Spinal cord (tissue), 10 donors: ENCODE measurements around the gene CACNG6. TPM values are rescaled to one million over a fixed set of nuclear protein-coding genes. Genes with fewer than 3 reads are reported as not detected.

Experiments used
- DNase-seq, 6 donors: peaks; one replicate each; pipeline versions ENCODE4 v3.0.0 to v3.0.0-alpha.2; 2013 to 2015; ENCODE audit warnings: low spot score in 6 of 6, low read depth in 4 of 6
- H3K27ac ChIP-seq: one replicate; pipeline ENCODE4 v1.5.1; 2013; ENCODE audit warnings: low read depth, low read length, control low read depth
- H3K27me3 ChIP-seq: one replicate; pipeline ENCODE4 v1.6.1; 2013; ENCODE audit warnings: low read length; ENCODE audit not compliant: control insufficient read depth, insufficient read depth
- H3K36me3 ChIP-seq: one replicate; pipeline ENCODE4 v1.6.1; 2013; ENCODE audit warnings: low read length; ENCODE audit not compliant: control insufficient read depth, insufficient read depth
- H3K4me1 ChIP-seq: one replicate; pipeline ENCODE4 v1.6.1; 2013; ENCODE audit warnings: low read length; ENCODE audit not compliant: control insufficient read depth, insufficient read depth
- H3K4me3 ChIP-seq: one replicate; pipeline ENCODE4 v1.5.1; 2013; ENCODE audit warnings: low read depth, low read length, control low read depth
- H3K9me3 ChIP-seq: one replicate; pipeline ENCODE4 v1.6.1; 2013; ENCODE audit warnings: low read length; ENCODE audit not compliant: control insufficient read depth, insufficient read depth
- WGBS: methylation state at CpG from one replicate; pipeline ENCODE4 v1.1.5; 2013; ENCODE audit warnings: missing lambda C conversion rate; ENCODE audit not compliant: insufficient coverage; 5-methylcytosine and 5-hydroxymethylcytosine counted together
- polyA plus RNA-seq, 2 donors: library from polyadenylated mRNA; unstranded; fragments of 120-200 nt; gene quantifications; one replicate each; pipeline ENCODE4 v1.2.1, GENCODE V29; 2013; ENCODE audit not compliant: insufficient read length in 2 of 2
- total RNA-seq, 2 donors: library from RNA; depleted of rRNA in 1 of 2; stranded (reverse); fragments of 120-200 nt in 1 of 2; fragments of >200 nt in 1 of 2; gene quantifications; one replicate each; pipeline versions ENCODE4 v1.2.3 to v1.2.4, GENCODE V29; 2013 to 2014
- donor health status: healthy.

CACNG6 gene
- total and polyA plus RNA-seq, 4 donors: 0.20 to 2.4 (median 1.6) TPM

GRCh38 chr19:53982001-53982451, 9.4 kb upstream of the CACNG6 start:
- Histone ChIP-seq H3K4me3 (no peak overlapping the region), H3K9me3 (no peaks in the 10 kb centered on the region), H3K4me1 (peaks cover 32% of the 10 kb centered on the region), H3K36me3 (no peaks in the 10 kb centered on the region), H3K27ac (no peak overlapping the region), H3K27me3 (peaks cover 30% of the 10 kb centered on the region)
- 3% methylated on average over 58 of the region's 62 CpGs for WGBS
- DNase-seq: peak in 2 of 6 donors; percentile 34 to 41

GRCh38 chr19:53982611-53983010, 8.8 kb upstream of the CACNG6 start:
- no peak overlapping the region for H3K27ac ChIP-seq
- peaks cover 31% of the 10 kb centered on the region for H3K4me1 ChIP-seq
- no peaks in the 10 kb centered on the region for H3K9me3 ChIP-seq
- under 1% methylated on average over 39 of the region's 61 CpGs for WGBS
- DNase-seq: peak in 2 of 6 donors; percentile 69 to 75
- no peaks in the 10 kb centered on the region for H3K36me3 ChIP-seq
- peaks cover 30% of the 10 kb centered on the region for H3K27me3 ChIP-seq
- no peak overlapping the region for H3K4me3 ChIP-seq

DNA sequence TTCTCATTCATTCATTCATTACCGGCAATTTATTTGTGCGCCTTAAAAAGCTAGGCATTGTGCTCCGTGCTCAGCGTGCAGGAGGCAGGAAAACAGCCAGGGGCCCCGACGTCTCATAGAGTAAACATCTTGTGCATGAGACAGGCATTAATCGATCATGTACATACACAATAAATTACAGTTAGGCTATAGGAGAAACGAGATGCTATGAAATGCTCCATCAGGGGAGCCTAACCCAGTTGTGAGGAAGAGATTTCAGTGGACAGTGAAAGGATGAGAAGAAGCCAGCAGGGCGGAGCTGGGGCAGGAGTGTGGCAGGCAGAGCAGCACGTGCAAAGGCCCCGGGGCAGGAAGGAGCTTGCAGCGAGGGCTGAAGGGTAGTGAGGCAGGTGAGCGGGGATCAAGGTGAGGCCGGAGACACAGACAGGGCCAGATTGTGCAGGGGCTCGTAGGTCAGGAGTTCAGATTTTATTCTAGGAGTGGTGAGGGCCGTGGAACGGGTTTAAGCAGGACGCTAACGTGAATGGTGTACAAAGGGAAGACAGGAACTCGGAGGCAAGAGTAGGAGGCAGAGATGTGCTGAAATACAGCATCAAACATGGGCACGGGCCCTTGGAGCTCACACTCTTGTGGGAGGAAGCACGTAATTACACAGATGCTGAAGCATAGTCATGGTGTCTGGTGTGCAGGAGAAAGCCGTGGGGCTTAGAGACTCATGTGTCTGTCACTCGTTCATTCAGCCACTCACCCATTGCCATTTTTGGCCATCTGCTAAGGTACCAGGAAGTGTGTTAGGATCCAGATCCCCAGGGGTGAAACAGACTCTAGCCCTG, 7.8 kb upstream of the CACNG6 start:
- no peak overlapping the region for H3K4me3 ChIP-seq
- peaks cover 21% of the 10 kb centered on the region for H3K4me1 ChIP-seq
- H3K36me3 ChIP-seq: no peaks in the 10 kb centered on the region
- 90% methylated on average over 16 of the region's 24 CpGs for WGBS
- H3K27ac ChIP-seq: no peak overlapping the region
- H3K9me3 ChIP-seq: no peaks in the 10 kb centered on the region
- H3K27me3 ChIP-seq: peaks cover 24% of the 10 kb centered on the region
- no peak for DNase-seq

GRCh38 chr19:53985863-53986262, 5.6 kb upstream of the CACNG6 start:
- H3K4me3 ChIP-seq: no peak overlapping the region
- 73% methylated on average over 5 of the region's 6 CpGs for WGBS
- DNase-seq: no peak
- H3K9me3 ChIP-seq: no peaks in the 10 kb centered on the region
- H3K4me1 ChIP-seq: peaks cover 17% of the 10 kb centered on the region
- H3K27ac ChIP-seq: no peak overlapping the region
- no peaks in the 10 kb centered on the region for H3K36me3 ChIP-seq
- H3K27me3 ChIP-seq: peaks cover 7% of the 10 kb centered on the region

GRCh38 chr19:53988981-53989380, 2.5 kb upstream of the CACNG6 start:
- peaks cover 23% of the 10 kb centered on the region for H3K4me1 ChIP-seq
- H3K4me3 ChIP-seq: no peak overlapping the region
- no peaks in the 10 kb centered on the region for H3K36me3 ChIP-seq
- no peak overlapping the region for H3K27ac ChIP-seq
- DNase-seq: no peak
- no peaks in the 10 kb centered on the region for H3K9me3 ChIP-seq
- peaks cover 23% of the 10 kb centered on the region for H3K27me3 ChIP-seq
- 91% methylated on average over 6 of the region's 6 CpGs for whole genome bisulfite sequencing

DNA sequence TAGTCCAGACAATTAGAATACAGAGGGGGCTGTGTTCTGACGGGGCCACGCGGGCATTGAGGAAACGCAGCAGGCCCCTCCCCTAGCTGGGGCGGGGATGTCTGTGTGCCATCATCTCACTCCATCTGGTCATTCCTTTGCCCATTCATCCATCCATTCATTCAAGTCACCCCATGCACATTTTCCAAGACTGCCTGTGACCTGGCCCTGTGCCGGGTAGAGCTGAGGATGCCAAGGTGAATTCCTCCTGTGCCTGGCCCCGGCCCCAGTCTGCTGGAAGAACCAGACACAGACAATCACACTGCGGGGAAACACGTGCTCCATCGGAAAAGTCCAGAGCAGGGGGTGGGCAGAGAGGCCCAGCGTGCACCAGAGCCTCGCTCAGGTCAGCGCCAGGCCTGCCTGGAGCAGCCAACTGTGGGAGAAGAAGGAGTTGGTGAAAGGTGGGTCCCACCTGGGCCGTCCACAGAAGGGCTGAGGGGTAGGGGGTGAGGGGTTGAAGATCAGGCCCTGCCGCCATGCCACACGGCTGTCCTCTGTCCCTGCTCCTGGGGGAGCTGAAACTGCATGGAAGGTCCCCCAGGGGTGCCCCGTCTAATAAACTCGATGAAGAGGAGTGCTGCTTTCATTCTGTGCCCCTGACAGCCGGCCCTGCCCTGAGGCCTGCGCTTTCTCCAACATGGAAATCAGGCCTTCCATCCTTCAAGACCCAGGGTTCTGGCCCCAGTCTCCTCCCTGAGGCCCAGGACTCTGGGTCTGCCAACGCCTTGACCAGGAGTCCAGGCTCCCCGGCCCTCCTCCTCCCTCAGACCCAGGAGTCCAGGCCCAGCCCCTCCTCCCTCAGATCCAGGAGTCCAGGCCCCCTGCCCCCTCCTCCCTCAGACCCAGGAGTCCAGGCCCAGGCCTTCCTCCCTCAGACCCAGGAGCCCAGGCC, 1.6 kb upstream of the CACNG6 start:
- 51% methylated on average over 16 of the region's 22 CpGs for WGBS
- Histone ChIP-seq H3K4me3 (no peak overlapping the region), H3K27ac (no peak overlapping the region)

DNA sequence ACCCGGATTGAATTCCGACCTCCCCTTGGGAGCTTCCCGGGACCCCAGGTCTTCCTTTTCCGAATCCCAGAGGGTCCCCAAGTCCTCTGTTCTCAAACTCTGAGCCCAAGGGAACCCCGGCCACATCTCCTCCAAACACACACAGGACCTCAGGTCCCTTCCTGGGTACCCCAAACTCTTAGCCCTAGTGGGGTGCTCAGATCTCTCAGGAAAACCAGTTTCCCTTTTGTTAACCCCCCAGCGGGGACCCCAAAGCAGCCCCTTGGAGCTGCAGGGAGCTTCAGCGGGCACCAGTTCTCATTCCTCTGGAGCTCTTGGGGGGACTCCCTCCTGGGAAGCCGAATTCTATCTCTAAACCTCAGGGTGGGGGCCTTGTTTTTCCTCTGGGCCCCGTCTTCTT, 774 bp downstream of the CACNG6 start:
- Histone ChIP-seq H3K27ac (no peak overlapping the region), H3K4me3 (no peak overlapping the region), H3K9me3 (no peaks in the 10 kb centered on the region), H3K4me1 (peaks cover 23% of the 10 kb centered on the region), H3K36me3 (no peaks in the 10 kb centered on the region), H3K27me3 (peaks cover 24% of the 10 kb centered on the region)
- DNase-seq: no peak
- WGBS: 79% methylated on average over 9 of the region's 9 CpGs

More for the DNA sequence above, 1.6 kb upstream of the CACNG6 start:
- Histone ChIP-seq H3K4me1 (peaks cover 23% of the 10 kb centered on the region), H3K36me3 (no peaks in the 10 kb centered on the region), H3K27me3 (peaks cover 24% of the 10 kb centered on the region), H3K9me3 (no peaks in the 10 kb centered on the region)
- DNase-seq: peak in 2 of 6 donors; percentile 26 to 47

GRCh38 chr19:53992815-53993214, 1.4 kb downstream of the CACNG6 start:
- Histone ChIP-seq H3K27ac (no peak overlapping the region), H3K27me3 (peaks cover 24% of the 10 kb centered on the region), H3K4me3 (no peak overlapping the region), H3K9me3 (no peaks in the 10 kb centered on the region), H3K4me1 (peaks cover 23% of the 10 kb centered on the region), H3K36me3 (no peaks in the 10 kb centered on the region)
- no peak for DNase-seq
- WGBS: 30% methylated on average over 41 of the region's 43 CpGs

DNA sequence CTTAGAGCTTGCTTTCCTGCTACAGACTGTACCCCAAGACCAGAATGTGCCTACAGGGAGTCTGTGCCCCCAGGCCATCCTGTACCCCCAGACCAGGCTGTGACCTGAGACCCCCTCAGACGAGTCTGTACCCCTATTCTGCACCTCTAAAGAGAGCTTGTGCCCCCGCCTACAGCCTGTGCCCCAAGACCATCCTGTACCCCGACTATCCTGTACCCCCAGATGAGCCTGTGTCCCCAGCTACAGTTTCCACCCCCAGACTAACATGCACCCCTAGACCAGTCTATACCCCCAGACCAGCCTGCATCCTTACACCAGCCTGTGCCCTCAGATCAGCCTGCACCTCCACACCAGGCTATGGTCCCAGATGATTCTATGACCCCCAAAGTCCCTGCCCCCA, 2.0 kb downstream of the CACNG6 start:
- 63% methylated on average over 3 of the region's 3 CpGs for WGBS
- Histone ChIP-seq H3K36me3 (no peaks in the 10 kb centered on the region), H3K4me3 (no peak overlapping the region), H3K4me1 (peaks cover 23% of the 10 kb centered on the region), H3K9me3 (no peaks in the 10 kb centered on the region), H3K27me3 (peaks cover 24% of the 10 kb centered on the region), H3K27ac (no peak overlapping the region)
- DNase-seq: no peak
